B cell (primary cell): ENCODE results near the gene BEAN1. TPM values are rescaled to one million over a fixed set of nuclear protein-coding genes. Genes with fewer than 3 reads are reported as not detected.

Experiments
- ATAC-seq: fragments of 200-7000 bp; cut with Tn5 transposase; one replicate; pipeline ENCODE4 v1.10.0; 2021; ENCODE audit warnings: low read depth, mild to moderate bottlenecking, moderate number of reproducible peaks, moderate library complexity
- CTCF ChIA-PET: fragments of 350-600 bp; sonication (Branson Sonifier 250); formaldehyde crosslinking; loops from one replicate; lab custom pipeline; 2021; ENCODE audit warnings: antibody characterized with exemption, inconsistent platforms; lab: Charles Lee
- POLR2A ChIA-PET: fragments of 350-600 bp; sonication (Branson Sonifier 250); formaldehyde crosslinking; loops from one replicate; lab custom pipeline; 2021; ENCODE audit warnings: antibody characterized with exemption; lab: Charles Lee
- DNase-seq: peaks from one replicate; pipeline ENCODE4 v3.0.0; 2013
- H2AFZ ChIP-seq: 2 replicates; pipeline ENCODE4 v1.6.1; 2012; ENCODE audit warnings: mild to moderate bottlenecking, low read depth, low read length; ENCODE audit not compliant: insufficient read depth, poor library complexity, severe bottlenecking
- H3K27ac ChIP-seq, 2 donors: 1 replicate in 1 of 2; 2 replicates in 1 of 2; pipeline ENCODE4 v1.5.1; 2012 to 2013; ENCODE audit warnings: low read length in 2 of 2, mild to moderate bottlenecking in 2 of 2, moderate library complexity in 1 of 2
- H3K27me3 ChIP-seq, 4 experiments: fragments of 200-600 bp in 1 of 4; sonication (generic) in 1 of 4; replicated peaks in 1 of 4; 1 replicate in 2 of 4; 2 replicates in 2 of 4; pipeline versions ENCODE4 v1.6.1 to v1.7.0; 2013 to 2016; ENCODE audit warnings: low read length in 3 of 4, mild to moderate bottlenecking in 2 of 4, mixed read lengths in 1 of 4, moderate library complexity in 1 of 4; ENCODE audit not compliant: insufficient read depth in 4 of 4, control insufficient read depth in 3 of 4; ENCODE audit errors: control extremely low read depth in 1 of 4
- H3K36me3 ChIP-seq, 2 experiments: replicated peaks in 1 of 2; 1 replicate in 1 of 2; 2 replicates in 1 of 2; pipeline versions ENCODE4 v1.6.1 to v1.7.1; 2013; ENCODE audit warnings: low read length in 1 of 2; ENCODE audit not compliant: insufficient read depth in 2 of 2, control insufficient read depth in 1 of 2; ENCODE audit errors: control extremely low read depth in 1 of 2, extremely low read depth in 1 of 2
- H3K4me1 ChIP-seq, 2 donors: fragments of 200-600 bp in 1 of 2; sonication (generic) in 1 of 2; 1 replicate in 1 of 2; 2 replicates in 1 of 2; pipeline versions ENCODE4 v1.5.1 to v1.6.1; 2013 to 2017; ENCODE audit warnings: low read length in 2 of 2; ENCODE audit not compliant: control insufficient read depth in 2 of 2, insufficient read depth in 2 of 2
- H3K4me2 ChIP-seq: replicated peaks from 2 replicates; pipeline ENCODE3; 2012; ENCODE audit warnings: mild to moderate bottlenecking, low read depth, low read length; ENCODE audit not compliant: poor library complexity, severe bottlenecking
- H3K4me3 ChIP-seq, 5 experiments: fragments of 200-600 bp in 1 of 5; sonication (generic) in 1 of 5; 1 replicate in 3 of 5; 2 replicates in 2 of 5; pipeline versions ENCODE4 v1.5.1 to v1.7.0; 2011 to 2016; ENCODE audit warnings: low read length in 4 of 5, mild to moderate bottlenecking in 4 of 5, low read depth in 2 of 5, control low read depth in 1 of 5, moderate library complexity in 1 of 5; ENCODE audit not compliant: insufficient read depth in 1 of 5; ENCODE audit errors: control extremely low read depth in 1 of 5, extremely low read depth in 1 of 5
- H3K79me2 ChIP-seq: fragments of 200-600 bp; sonication (generic); one replicate; pipeline ENCODE4 v1.6.0; 2016; ENCODE audit warnings: low read length; ENCODE audit not compliant: control insufficient read depth, insufficient read depth
- H3K9ac ChIP-seq: fragments of 200-600 bp; sonication (generic); 2 replicates; pipeline ENCODE4 v1.6.1; 2017; ENCODE audit warnings: mild to moderate bottlenecking, low read length, moderate library complexity
- H3K9me3 ChIP-seq, 3 donors: one replicate each; pipeline versions ENCODE4 v1.6.1 to v1.7.1; 2013; ENCODE audit warnings: low read length in 2 of 3; ENCODE audit not compliant: control insufficient read depth in 2 of 3, insufficient read depth in 1 of 3; ENCODE audit errors: control extremely low read depth in 1 of 3
- H4K20me1 ChIP-seq: 2 replicates; pipeline ENCODE4 v1.6.0; 2012; ENCODE audit warnings: mild to moderate bottlenecking, low read length; ENCODE audit not compliant: insufficient read depth, control insufficient read depth, poor library complexity, severe bottlenecking
- H3K27ac Mint-ChIP-seq: one replicate; pipeline ENCODE4 v1.8.0; 2021; ENCODE audit warnings: mixed read lengths
- H3K27me3 Mint-ChIP-seq: one replicate; pipeline ENCODE4 v1.8.0; 2021; ENCODE audit warnings: mixed read lengths
- H3K4me1 Mint-ChIP-seq: one replicate; pipeline ENCODE4 v1.8.0; 2021; ENCODE audit warnings: mixed read lengths
- H3K4me3 Mint-ChIP-seq: one replicate; pipeline ENCODE4 v1.8.0; 2021; ENCODE audit warnings: mixed read lengths
- H3K9me3 Mint-ChIP-seq: one replicate; pipeline ENCODE4 v1.8.0; 2022; ENCODE audit warnings: mixed read lengths; ENCODE audit not compliant: insufficient read depth
- CTCF ChIP-seq: fragments of 200-600 bp; IDR thresholded peaks from one replicate; pipeline ENCODE4 v1.8.0; 2022; ENCODE audit warnings: antibody characterized with exemption, mild to moderate bottlenecking
- EZH2 ChIP-seq: IDR thresholded peaks from 2 replicates; pipeline ENCODE4 v1.6.1; 2012; ENCODE audit warnings: borderline replicate concordance, low read depth, mild to moderate bottlenecking, moderate library complexity, low read length; ENCODE audit not compliant: insufficient read depth, poor library complexity, severe bottlenecking
- WGBS: methylation state at CpG from one replicate; pipeline ENCODE4 v1.1.5; 2013; ENCODE audit warnings: missing lambda C conversion rate; ENCODE audit not compliant: insufficient coverage; 5-methylcytosine and 5-hydroxymethylcytosine counted together
- intact Hi-C: fragments of 100-400 bp; cut with micrococcal nuclease; formaldehyde crosslinking; loops from one replicate; pipeline ENCODE4 v1.10.0; 2022
- polyA plus RNA-seq: library from polyadenylated mRNA; depleted of rRNA; stranded (reverse); fragments of >200 nt; gene quantifications from 2 replicates; pipeline ENCODE4 v1.2.3, GENCODE V29; 2012
- total RNA-seq, 2 donors: library from RNA; stranded (reverse); fragments of 120-200 nt in 1 of 2; gene quantifications; 1 replicate in 1 of 2; 2 replicates in 1 of 2; pipeline versions ENCODE4 v1.2.3 to v1.2.4, GENCODE V29; 2013 to 2022

BEAN1 gene
- total and polyA plus RNA-seq, 2 donors (not counting 1 experiment from before 2014, with no cell fraction given) = not detected

GRCh38 chr16:66446737-66447136, 19.6 kb downstream of the BEAN1 start:
- no peak for TF ChIP-seq CTCF
- no peak for TF ChIP-seq EZH2
- CTCF ChIA-PET = no interaction called here

DNA sequence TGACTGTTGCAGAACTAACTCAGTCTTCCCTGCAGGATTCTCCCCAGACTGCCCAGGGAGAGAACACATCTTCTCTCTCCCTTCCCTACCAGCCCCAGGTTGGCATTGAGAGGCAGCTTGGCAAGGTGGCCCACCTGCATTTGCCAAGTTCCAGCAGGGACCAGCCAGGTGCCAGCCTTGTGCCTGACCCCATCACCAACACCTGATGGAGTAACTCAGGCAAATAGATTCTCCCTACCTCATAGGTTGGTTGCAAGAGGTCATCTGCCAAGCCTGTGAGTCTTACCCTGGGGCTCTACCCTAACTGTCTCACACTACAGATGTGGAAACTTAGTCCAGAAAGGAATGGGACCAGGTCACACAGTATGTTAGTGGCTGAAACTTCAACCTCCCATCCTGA, 20.4 kb downstream of the BEAN1 start:
- H3K27ac Mint-ChIP-seq = no peak overlapping the region
- H3K27me3 ChIP-seq = peaks cover 0 to 18% (median 8%) of the 10 kb centered on the region in 4 experiments
- POLR2A ChIA-PET = no interaction called here
- H3K9me3 Mint-ChIP-seq = no peaks in the 10 kb centered on the region
- no peaks in the 10 kb centered on the region for H3K9me3 ChIP-seq
- no peaks in the 10 kb centered on the region for H4K20me1 ChIP-seq
- intact Hi-C loops = no loop called here
- no peaks in the 10 kb centered on the region for H3K4me1 ChIP-seq
- no peak overlapping the region for H3K4me3 ChIP-seq
- CTCF ChIA-PET = no interaction called here
- no peak for DNase-seq
- no peak overlapping the region for H3K27ac ChIP-seq
- peaks cover 26% of the 10 kb centered on the region for H3K27me3 Mint-ChIP-seq
- H3K4me2 ChIP-seq = no peak overlapping the region
- H3K9ac ChIP-seq = no peak overlapping the region
- no peak for ATAC-seq
- H3K36me3 ChIP-seq = no peaks in the 10 kb centered on the region
- no peaks in the 10 kb centered on the region for H3K4me1 Mint-ChIP-seq
- no peaks in the 10 kb centered on the region for H3K79me2 ChIP-seq
- TF ChIP-seq CTCF (no peak), EZH2 (no peak)
- no peak overlapping the region for H3K4me3 Mint-ChIP-seq
- no peak overlapping the region for H2AFZ ChIP-seq

More at GRCh38 chr16:66446737-66447136, 19.6 kb downstream of the BEAN1 start:
- no peaks in the 10 kb centered on the region for H3K9me3 Mint-ChIP-seq
- POLR2A ChIA-PET = no interaction called here
- H3K4me3 Mint-ChIP-seq = no peak overlapping the region
- intact Hi-C loops = no loop called here
- no peaks in the 10 kb centered on the region for H4K20me1 ChIP-seq
- no peak overlapping the region for H3K4me2 ChIP-seq
- H3K9ac ChIP-seq = no peak overlapping the region
- H3K4me3 ChIP-seq = no peak overlapping the region
- no peak overlapping the region for H2AFZ ChIP-seq
- H3K9me3 ChIP-seq = no peaks in the 10 kb centered on the region
- no peaks in the 10 kb centered on the region for H3K36me3 ChIP-seq
- no peaks in the 10 kb centered on the region for H3K4me1 ChIP-seq
- DNase-seq (no peak), ATAC-seq (no peak)
- 86% methylated on average over 1 of the region's 1 CpG for WGBS
- peaks cover 27% of the 10 kb centered on the region for H3K27me3 Mint-ChIP-seq
- no peak overlapping the region for H3K27ac ChIP-seq
- H3K4me1 Mint-ChIP-seq = no peaks in the 10 kb centered on the region
- H3K27me3 ChIP-seq = peaks cover 0 to 18% (median 8%) of the 10 kb centered on the region in 4 experiments
- no peaks in the 10 kb centered on the region for H3K79me2 ChIP-seq
- H3K27ac Mint-ChIP-seq = no peak overlapping the region
